HG02840 (cell line): ENCODE results near the gene PMIS2.
"Not testable (repeated sequence)": the region's sequence is repeated elsewhere in the genome, so short reads cannot be mapped to it uniquely, and the experiment has no call there.

Experiments
- ATAC-seq: cut with Tn5 transposase; IDR thresholded peaks from one replicate; pipeline ENCODE4 v1.9.1; 2021; ENCODE audit warnings: mild to moderate bottlenecking, moderate library complexity, moderate number of reproducible peaks; ENCODE audit not compliant: unreplicated experiment, low FRiP score

The PMIS2 gene

DNA sequence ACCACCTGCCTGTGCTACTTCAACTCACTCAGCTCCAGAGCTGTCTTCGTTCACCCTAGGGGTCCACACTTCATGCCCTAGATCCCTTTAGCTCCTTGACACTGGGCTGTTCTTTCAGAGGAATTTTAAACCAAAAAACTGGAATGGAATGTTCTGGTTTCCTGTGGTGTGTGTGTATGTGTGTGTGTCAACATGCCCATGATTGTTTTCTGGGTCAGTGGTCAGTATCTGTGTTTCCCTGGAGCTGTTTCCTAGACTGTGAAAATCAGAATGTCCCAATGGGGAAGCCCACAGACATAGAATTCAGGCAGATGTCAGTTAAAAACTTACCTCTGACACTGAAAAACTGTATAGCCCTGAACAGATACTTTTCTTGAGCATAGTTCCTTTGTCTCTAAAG lies 1.3 kb downstream of the PMIS2 start:
- no peak for ATAC-seq

DNA sequence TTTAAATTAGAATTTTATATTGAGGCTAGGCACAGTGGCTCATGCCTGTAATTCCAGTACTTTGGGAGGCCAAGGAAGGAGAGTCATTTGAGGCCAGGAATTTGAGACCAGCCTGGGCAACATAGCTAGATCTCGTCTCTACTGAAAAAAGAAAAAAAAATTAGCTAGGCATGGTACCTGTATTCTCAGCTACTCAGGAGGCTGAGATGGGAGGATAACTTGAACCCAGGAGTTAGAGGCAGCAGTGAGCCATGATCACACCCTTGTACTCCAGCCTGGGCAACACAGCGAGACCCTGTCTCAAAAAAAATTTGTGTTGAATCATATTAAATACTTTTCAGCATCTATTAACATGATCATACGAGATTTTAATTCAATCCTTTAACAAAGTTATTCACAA lies 4.9 kb downstream of the PMIS2 start:
- ATAC-seq = no peak

DNA sequence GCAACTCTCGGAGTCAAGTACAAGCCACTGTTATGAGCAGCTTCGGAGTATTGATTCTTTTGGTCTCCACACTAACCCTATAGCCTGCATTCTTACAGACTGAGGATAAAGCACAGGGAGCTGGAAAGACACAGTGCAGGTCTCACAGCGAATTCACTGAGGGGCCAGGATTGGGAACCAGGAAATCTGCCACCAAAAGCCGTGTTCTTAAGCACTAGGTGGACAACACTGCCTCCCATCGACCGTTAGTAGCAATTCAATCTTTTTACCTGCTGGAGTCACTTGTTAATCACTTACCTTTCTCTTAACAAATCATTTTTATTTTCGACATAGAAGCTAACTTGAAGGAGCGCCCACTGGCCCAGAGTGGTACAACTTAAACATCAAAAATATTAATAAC lies 6.3 kb downstream of the PMIS2 start:
- ATAC-seq = no peak

DNA sequence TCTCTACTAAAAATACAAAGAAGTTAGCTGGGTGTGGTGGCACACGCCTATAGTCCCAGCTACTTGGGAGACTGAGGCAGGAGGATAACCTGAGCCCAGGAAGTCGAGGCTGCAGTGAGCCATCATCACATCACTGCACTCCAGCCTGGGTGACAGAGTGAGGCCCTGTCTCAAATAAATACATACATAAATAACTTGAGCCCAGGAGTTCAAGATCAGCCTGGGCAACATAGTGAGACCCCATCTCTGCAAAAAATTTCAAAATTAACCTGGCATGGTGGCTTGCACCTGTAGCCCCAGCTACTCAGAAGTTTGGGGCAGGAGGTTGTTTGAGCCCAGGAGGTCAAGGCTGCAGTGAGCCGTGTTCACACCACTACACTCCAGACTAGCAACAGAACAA lies 9.1 kb downstream of the PMIS2 start:
- ATAC-seq = not testable (repeated sequence)

DNA sequence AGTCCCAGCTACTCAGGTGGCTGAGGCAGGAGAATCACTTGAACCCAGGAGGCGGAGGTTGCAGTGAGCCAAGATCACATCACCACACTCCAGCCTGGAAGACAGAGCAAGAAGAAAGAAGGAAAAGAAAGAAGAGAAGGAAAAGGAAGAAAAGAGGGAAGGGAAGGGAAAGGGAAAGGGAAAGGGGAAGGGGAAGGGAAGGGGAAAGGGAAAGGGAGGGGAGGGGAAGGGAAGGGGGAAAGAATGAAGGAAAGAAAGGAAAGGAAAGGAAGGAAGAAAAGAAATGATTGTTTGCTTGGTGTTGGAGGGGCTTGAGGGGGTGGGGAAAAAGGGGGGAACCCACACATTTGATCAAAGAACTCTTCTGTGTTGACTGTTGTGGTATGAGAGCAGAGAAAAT lies 10.0 kb downstream of the PMIS2 start:
- no peak for ATAC-seq

- ATAC-seq = no peak
Measured at GRCh38 chr19:35596366-35596999, 10.5 kb downstream of the PMIS2 start.

- no peak for ATAC-seq
Measured at GRCh38 chr19:35601971-35602370, 16.0 kb downstream of the PMIS2 start.

DNA sequence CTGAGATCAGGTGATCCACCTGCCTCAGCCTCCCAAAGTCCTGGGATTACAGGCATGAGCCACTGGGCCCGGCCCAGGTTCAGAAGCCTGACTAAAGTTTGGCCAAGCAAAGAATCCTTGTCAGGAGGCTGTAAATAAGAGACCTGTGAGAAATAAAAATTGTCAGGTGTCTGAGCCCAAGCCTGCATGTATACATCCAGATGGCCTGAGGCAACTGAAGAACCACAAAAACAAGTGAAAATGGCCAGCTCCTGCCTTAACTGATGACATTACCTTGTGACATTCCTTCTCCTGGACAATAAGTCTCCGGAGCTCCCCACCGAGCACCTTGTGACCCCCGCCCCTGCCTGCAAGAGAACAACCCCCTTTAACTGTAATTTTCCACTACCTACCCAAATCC lies 18.5 kb downstream of the PMIS2 start:
- ATAC-seq = not testable (repeated sequence)

DNA sequence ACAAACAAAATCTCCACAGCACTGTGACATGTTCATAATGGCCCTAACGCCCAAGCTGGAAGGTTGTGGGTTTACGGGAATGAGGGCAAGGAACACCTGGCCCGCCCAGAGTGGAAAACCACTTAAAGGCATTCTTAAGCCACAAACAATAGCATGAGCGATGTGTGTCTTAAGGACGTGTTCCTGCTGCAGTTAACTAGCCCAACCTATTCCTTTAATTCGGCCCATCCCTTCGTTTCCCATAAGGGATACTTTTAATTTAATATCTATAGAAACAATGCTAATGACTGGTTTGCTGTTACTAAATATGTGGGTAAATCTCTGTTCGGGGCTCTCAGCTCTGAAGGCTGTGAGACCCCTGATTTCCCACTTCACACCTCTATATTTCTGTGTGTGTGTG lies 21.2 kb downstream of the PMIS2 start:
- not testable (repeated sequence) for ATAC-seq

GRCh38 chr19:35607661-35608060 lies 21.7 kb downstream of the PMIS2 start:
- no peak for ATAC-seq

DNA sequence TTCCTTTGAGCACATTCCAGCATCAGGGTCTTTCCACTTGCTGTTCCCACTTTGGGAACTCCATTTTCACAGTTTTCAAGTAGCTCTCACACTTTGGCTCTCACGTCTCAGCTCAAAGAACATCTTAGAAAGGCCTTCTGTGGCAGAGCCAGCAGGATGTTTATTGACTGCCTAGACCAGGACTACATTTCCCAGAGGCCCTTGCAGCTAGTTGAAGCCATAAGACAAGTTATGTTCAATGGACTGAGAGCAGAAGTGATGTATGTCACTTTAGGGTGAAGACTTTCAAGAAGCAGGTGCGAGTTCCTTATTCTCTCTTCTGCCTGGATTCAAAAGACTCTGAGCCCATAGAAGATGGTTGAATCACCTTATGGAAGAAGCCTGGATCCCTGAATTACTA lies 22.3 kb downstream of the PMIS2 start:
- ATAC-seq = no peak

DNA sequence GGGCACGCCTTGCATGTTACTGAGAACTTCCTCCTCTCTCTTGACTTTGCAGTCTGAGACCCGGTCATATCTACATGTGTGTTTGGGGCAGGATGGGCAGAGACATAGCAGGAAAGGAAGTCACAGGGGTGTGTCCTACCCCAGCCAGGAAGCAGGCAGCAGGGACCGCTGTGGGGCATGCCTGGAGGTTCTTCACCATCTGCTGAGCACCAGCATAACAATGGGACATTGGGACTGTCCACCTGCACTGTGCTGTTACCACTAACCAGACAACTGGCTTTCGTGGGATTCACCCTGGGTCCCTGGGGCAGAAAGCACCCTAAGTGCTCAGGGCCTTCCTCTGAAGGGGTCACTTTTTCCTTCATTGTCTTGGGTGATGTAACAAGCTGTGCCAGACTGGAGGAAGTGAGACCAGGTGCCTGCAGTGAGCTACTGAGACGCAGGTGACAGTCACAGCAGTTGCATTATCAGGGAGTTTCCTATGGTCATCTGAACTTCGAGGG lies 23.9 kb downstream of the PMIS2 start:
- ATAC-seq = no peak

GRCh38 chr19:35612224-35612558 lies 26.2 kb downstream of the PMIS2 start:
- ATAC-seq = no peak

DNA sequence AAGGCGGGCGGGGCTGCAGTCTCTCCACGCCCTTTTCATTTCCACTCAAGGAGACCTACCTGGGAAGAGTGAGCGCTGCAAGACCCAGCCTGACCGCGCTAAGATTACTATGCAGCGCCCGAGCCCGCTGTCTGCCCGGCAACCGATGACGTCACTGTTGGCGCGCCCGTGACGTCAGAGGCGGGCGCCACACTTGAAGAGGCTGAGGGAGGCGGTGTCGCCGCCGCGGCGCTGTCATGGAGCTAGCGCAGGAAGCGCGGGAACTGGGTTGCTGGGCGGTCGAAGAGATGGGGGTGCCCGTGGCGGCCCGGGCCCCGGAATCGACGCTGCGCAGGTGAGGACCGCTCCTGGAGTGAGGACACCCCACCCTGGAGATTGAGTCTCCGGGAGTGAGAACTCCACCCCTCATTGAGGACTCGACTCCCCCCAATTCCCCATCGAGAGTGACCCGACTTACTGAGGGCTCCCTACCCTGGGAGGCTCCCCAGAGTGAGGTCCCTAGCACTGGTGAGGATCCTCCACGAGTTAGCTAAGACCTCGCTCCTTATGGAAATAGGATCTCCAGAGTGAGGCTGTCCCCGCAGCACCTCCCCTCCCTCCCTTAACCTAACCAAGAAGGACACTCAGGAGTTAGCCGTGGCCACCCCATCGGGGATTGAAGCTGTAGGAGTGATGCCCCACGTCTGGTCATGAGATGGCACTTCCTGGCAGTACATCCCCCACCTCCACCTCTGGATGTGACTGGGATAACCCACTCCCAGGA lies 26.8 kb downstream of the PMIS2 start, which contains the start of gene HAUS5:
TSS of gene HAUS5 (plus strand) at position 177 of the 763 bp plus-strand sequence. CDS start at position 237, 60 bp downstream.
- peak; percentile 79 for ATAC-seq

DNA sequence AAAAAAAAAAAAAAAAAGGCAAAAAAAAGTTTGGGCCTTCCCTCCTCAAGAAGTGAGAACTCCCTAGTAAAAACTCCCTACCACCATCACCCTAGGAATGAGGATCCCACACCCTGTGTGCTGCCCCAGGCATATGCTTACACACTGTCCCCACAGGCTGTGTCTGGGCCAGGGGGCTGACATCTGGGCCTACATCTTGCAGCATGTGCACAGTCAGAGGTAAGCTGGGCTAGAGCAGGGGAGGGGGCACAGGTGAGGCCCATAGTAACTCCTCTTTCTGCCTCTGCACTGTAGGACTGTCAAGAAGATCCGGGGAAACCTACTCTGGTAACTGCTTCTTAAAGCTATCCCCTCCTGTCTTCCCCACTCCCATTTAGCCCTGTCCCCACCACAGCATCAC lies 27.6 kb downstream of the PMIS2 start:
- no peak for ATAC-seq

DNA sequence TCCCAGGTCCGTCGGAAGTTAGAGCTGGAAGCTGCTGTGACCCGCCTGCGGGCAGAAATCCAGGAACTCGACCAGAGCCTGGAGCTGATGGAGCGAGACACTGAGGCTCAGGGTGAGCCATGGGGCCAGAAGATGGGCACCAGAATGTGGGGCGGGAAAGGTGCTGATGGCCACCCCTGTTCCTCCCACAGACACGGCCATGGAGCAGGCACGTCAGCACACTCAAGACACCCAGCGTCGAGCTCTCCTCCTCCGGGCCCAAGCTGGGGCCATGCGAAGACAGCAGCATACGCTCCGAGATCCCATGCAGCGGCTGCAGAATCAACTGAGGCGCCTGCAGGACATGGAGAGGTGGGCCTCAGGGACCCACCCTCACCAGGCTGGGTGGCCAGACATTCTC lies 29.1 kb downstream of the PMIS2 start:
- ATAC-seq = no peak

DNA sequence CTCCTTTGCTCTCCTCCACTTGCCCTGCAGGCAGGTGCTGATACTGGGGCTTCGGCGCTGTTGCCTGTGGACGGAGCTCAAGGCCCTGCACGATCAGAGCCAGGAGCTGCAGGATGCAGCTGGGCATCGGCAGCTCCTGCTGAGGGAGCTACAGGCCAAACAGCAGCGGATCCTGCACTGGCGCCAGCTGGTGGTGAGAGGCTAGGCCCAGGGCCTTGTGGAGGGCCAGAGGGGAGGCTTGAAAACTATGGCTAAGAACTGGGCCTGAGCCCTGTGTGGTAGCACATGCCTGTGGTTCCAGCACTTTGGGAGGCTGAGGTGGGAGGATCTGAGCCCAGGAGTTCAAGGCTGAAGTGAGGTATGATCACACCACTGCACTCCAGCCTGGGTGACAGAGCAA lies 32.9 kb downstream of the PMIS2 start:
- no peak for ATAC-seq

GRCh38 chr19:35619290-35619923 lies 33.4 kb downstream of the PMIS2 start:
- no peak for ATAC-seq

DNA sequence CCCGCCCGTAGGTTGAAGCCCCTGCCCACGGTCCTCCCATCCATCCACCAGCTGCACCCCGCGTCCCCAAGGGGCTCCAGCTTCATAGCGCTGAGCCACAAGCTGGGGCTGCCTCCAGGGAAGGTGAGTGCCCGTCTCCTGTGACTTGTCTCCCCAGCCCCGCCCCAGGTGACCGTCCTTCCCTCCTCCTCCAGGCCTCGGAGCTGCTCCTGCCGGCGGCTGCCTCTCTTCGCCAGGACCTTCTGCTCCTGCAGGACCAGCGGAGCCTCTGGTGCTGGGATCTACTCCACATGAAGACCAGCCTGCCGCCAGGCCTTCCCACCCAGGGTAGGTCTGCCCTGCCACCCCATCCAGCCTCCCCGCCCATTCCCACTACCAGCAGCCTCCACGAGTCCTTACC lies 34.0 kb downstream of the PMIS2 start:
- ATAC-seq = no peak

DNA sequence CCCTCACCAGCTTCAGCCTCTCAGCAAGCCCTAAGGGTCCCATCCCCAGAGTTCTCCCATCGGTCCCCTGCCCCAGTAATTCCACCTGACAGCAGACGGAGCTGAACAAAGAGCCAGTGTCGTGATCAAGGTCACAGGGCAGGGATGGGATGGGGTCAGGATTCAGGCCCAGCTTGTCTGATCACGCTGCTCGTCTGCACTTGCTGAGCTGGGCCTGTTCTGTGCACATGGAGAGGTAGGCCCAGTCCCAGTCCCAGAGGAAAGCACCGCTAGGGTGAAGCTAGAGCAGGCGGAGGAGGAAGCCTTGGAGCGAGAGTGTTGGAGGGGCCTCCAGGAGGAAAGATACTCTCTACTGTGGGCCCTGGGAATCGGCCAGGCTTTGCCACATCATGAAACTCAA lies 35.7 kb downstream of the PMIS2 start:
- no peak for ATAC-seq

GRCh38 chr19:35622750-35623149 lies 36.8 kb downstream of the PMIS2 start:
- ATAC-seq = no peak
